NCI-H2107 (cell line): ENCODE measurements around the gene PLA2G3.
"Not testable (repeated sequence)": the region's sequence is repeated elsewhere in the genome, so short reads cannot be mapped to it uniquely, and the experiment has no call there.

Experiments used
- DNase-seq: peaks from one replicate; lab custom pipeline; 2025; lab: John Stamatoyannopoulos, UW

Gene PLA2G3

DNA sequence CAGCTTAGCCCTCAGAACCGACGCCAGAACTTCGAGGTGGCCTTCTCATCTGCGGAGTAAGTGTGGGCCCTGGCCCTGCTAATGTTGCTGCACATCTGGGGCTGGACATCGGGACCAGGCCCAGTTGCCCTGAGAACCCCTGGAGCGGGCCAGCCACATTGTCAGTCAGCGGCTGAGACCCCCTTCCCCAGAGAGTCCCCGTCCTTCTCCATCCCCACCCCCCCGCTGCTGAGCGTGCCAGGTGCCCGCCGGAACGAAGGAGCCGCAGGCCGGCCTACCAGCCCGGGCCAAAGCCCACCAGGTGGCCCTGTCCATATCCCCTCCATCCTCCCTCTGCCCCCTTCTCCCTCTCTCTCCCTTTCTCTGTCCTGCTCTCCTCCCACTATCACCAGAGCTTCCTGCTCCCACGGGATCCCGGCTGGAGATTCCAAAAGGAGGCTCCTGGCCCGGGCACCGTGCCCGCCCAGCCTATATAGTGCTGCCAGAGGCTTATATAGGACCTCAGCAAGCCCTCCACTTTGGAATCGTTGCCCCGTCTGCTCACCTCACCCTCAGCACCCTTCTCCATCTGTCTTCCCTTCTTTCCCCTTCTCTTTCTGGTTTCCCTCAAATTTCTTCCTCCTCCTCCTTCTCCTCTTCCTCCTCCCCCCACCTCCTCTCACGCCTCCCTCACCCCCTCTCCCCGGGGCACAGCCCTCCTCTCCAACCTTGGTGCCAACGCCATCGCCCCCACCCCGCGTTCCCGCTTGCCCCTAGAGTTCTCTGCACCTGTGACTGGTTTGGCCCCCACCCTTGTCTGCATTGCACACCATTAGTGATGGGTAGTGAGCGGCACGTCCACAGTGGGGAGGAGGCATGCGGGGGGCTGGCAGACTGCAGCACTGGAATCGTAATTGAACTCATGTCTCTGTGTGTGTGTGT is 40.2 kb downstream of the PLA2G3 start:
- DNase-seq = no peak

DNA sequence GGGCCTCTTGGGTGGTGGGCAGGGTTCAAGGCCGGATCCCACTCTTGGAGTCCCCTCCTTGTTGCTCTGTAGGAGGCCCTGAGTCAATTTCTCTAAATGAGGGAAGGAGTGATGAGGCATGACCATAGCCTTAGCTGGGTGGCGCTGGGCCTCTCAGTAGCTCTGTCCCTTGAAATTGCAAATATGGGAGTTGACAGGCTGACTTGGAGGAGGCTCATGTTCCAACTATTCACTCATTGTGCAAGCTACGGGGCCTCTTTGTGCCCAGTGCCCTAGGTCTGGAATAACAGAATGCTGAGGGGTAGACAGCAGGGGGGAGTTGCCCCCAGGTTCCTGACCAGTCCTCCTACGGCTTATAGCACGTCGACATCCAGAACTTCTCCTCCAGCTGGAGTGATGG is 40.9 kb downstream of the PLA2G3 start:
- no peak for DNase-seq

DNA sequence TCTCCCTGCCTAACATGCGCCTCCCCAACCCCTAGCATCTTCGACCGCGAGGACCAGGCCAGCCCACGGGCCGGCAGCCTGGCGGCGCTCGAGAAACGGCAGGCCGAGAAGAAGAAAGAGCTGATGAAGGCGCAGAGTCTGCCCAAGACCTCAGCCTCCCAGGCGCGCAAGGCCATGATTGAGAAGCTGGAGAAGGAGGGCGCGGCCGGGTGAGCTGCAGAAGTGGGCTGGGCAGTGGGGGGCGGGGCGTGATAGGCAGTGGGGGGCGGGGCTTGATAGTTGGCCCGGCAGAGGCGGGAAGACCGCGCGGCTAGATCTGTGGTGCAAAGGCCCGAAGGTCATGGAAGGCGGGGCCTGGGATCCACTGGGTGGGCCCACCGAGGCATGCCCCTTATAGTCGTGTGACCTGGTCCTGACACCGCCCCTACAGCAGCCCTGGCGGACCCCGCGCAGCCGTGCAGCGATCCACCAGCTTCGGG is 41.6 kb downstream of the PLA2G3 start:
- DNase-seq = no peak

DNA sequence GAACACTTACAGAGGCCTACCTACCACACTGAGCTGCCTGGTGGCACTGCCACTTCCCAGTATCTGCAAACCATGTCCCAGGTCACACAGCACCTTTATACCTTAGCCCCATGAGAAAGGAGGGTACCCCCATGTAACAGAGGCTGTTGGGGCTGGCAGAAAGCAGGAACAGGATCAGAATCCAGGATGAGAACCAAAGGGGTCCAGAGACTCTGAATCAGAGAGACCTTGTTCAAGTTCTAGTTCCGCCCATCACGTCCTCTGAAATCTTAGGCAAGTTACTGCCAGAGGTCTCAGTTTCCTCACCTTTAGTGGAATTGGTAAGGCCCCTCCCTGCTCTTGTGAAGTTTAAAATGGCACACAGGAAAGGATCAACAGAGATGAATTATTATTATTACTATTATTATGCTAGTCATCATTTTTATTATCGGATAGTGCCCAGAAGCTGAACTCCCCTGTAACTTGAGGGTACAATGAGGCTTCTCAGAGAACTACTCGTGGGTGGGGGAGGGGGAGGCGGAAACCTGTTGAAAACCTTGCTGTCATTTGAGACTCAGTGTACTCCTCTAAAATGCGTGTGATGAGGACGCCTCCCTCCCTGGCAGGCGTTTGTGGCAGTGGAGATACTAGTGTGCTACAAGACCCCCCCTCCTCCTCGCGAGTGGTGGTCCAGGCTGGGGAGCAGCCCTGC is 42.2 kb downstream of the PLA2G3 start:
- DNase-seq = no peak

DNA sequence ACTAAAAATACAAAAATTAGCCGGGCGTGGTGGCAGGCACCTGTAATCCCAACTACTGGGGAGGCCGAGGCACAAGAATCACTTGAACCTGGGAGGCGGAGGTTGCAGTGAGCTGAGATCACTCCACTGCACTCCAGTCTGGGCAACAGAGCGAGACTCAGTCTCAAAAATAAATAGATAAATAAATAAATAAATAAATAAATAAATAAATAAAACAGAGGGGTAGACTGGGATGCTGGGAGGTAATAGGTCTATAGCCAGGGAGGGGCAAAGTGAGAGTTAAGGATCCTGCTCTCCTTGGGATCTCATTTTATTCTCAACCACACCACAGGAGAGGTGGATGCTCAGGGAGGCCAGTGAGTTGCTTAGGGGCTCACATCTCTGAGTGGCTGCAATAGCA is 42.8 kb downstream of the PLA2G3 start:
- DNase-seq = not testable (repeated sequence)

DNA sequence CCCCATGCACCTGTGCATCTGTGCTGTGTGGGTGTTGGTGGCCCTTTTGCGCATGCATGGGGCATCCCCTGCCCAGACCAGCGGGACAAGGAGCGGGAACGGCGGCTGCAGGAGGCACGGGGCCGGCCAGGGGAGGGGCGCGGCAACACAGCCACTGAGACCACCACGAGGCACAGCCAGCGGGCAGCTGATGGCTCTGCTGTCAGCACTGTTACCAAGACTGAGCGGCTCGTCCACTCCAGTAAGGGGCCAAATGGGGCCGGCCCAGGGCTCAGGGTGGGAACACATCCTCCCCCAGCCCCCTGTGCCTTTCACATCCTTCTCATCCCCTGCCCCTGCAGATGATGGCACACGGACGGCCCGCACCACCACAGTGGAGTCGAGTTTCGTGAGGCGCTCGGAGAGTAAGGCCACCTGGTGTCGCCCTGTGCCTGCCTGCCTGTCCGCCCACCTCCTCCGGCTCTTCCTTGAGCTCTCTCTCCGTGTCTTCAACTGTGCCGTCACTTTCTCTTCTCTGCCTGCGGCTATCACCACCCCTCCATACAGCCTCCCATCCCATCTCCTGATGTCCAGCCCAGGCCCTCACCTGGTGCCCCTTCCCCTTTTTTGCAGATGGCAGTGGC is 43.5 kb downstream of the PLA2G3 start:
- no peak for DNase-seq

DNA sequence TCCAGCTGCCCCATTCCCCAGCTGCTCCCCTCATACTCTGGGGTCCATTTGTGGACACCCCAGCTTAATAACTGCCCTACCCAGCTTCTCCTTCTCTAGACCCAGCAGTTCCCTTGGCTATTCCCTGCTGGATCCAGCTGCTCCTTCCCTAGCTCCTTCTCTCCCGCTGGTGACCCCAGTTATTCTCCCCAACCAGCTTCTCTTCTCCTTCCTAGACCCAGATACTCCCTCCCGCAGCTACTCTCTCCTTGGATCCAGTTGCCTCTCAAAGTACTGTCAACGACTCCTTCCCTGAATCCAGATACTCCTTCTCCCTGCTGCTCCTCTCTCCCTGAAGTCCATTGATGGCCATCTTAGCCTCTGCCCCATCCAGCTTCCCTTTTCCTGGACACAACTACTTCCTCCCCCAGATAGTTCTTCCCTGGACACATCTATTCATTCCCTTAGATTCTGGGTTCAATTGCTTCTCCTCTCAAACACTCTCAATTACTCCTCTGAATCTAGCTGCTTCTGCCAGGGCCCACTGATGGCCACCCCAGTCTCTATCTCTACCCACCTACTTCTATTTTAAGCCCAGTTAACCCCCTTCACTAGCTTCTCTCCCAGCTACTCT is 44.6 kb downstream of the PLA2G3 start:
- DNase-seq = no peak

DNA sequence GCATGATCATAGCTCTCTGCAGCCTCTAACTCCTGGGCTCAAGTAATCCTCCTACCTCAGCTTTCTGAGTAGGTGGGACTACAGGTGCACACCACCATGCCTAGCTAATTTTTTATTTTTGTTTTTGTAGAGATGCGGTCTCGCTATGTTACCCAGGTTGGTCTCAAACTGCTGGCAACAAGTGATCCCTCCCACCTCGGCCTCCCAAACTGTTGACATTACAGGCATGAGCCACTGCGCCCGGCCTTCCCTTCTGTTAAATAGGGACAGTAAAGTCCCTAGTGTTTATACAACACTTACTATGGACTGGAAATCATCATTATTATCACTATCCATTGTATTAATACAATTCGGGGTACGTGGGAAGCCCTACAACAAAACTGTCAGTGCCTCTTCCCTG is 45.6 kb downstream of the PLA2G3 start:
- DNase-seq = no peak

DNA sequence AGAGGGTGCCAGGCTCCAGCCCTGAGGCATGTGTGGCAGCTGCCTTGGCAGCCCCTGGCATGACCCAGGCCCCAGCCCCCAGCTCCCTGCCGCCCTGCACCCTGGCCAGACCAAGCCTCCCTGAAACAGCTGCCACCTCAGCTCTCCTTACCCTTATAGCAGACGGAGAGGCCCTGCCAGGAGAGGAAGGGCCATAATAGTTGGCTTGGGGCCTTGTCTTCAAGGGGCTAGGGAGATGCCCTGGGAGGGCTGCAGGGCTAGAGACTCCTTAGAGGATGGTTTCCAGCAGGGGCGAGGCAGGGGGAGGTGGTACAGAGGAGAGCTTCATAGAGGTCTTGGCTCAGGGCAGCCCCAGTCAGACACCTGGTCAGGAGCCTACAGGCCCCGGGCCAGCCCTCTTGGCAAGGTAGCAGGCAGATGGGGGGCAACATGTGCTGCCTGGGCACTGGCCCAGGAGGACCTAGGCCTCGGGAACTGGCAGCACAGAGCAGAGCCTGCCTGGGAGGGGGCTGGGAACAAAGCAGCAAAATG is 46.2 kb downstream of the PLA2G3 start:
- no peak for DNase-seq

DNA sequence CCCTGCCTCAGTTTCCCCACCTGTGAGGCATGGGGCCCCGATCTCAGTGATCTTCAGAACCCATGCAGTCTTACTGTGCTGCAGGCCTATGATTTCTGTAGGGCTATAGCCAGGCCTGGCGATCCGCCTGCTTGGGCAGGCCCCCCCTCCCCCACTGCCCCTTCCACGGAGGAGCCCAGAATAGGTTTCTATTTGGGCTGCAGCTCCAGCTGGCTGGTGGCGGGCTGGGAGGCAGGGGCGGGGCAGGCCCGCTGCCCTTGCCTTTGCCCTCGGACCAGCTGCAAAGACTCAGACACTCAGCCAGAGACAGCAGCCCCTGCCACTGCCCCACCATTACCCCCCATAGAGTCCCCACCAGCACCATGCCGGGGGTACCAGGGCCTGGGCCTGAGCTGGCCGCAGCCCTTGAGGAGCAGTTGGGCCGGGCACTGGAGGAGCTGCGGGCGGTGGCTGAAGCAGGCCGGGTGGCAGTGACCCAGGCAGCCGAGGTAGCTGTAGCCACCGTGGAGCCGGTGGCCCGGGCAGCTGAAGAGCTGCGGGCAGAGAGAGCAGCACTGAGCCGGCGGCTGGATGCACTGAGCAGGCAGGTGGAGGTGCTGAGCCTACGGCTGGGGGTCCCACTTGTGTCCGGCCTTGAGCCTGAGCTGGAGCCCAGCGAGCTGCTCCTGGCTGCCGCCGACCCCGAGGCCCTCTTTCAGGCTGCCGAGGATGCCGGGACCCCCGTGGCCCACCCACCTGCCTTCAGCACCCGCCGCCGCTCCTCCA is 47.0 kb downstream of the PLA2G3 start:
- no peak for DNase-seq

DNA sequence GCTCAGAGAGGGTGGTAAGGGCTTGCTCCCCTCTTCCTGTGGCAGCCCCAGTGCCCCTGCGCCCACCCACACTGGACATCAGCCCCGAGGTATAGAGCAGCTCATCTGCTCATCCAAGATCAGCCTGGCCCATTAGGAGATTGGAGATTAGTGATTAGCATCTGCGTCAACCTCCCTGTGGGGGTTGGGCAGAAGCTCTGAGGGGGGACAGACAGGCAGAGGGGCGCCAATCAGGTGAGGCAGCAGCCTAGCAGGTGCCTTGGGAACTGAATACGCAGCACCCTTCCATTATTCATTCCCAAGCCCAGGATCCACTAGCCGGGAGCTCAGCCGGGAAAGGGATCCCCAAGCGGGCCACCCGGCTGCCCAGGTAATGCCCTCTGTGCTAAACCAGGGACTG is 48.1 kb downstream of the PLA2G3 start:
- DNase-seq = no peak

DNA sequence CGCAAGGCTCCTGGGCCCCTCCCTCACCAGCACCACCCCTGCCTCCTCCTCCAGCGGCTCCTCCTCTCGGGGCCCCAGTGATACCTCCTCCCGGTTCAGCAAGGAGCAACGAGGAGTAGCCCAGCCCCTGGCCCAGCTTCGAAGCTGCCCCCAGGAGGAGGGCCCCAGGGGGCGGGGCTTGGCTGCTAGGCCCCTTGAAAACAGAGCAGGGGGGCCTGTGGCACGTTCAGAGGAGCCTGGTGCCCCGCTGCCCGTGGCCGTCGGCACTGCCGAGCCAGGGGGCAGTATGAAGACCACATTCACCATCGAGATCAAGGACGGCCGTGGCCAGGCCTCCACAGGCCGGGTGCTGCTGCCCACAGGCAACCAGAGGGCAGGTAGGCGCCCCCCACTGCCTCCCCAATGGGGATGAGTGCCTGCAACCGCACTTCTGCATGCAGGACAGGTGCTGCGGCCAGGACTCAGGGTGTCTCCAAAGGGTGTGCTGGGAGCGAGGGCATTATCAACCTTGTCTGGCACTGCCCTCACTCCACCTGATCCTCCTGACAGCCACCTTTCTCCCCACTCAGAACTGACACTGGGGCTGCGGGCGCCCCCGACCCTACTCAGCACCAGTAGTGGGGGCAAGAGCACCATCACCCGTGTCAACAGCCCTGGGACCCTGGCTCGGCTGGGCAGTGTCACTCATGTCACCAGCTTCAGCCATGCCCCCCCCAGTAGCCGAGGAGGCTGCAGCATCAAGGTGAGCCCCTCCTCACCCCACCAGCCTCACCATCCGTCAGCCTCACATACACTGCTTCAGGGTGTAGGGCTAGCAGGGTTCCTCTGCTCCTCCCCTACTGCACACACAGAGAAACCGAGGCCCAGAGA is 49.0 kb downstream of the PLA2G3 start:
- no peak for DNase-seq

DNA sequence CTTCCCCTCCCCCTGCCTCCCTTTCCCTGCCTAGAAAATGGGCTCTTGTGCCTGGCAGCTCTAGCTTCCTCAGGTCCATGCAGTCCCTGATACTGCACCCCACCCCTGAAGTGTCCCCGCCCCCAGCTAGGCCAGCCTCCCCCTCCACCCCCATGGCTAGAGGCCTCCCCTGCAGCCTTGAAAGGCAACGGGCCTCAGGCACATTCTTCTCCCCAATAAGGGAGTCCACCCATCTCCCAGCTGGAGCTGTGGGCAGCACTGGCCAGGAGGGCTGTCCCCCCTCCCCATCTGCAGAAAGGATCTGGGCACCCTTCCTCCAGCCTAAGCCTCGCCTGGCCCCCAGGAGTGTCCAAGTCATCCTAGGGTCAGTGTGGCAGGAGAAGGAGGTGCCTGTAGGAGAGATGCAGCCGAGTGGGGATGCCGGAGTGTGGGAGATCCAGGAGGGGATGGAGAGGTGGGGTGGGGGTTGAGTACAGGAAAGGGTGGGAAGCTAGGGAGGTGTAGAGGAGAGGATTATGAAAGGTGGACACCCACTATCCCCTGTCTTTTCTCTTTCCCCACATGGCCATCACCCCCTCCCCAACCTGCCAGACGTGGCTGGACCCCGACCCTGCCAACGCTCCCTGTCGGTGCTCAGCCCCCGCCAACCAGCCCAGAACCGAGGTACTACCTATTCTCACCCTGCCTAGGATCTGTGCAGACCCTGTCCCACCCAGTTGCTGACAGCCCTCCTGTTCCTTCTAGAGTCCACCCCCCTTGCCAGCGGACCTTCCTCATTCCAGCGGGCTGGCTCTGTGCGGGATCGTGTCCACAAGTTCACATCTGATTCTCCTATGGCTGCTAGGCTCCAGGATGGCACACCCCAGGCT is 49.9 kb downstream of the PLA2G3 start:
- DNase-seq = no peak

DNA sequence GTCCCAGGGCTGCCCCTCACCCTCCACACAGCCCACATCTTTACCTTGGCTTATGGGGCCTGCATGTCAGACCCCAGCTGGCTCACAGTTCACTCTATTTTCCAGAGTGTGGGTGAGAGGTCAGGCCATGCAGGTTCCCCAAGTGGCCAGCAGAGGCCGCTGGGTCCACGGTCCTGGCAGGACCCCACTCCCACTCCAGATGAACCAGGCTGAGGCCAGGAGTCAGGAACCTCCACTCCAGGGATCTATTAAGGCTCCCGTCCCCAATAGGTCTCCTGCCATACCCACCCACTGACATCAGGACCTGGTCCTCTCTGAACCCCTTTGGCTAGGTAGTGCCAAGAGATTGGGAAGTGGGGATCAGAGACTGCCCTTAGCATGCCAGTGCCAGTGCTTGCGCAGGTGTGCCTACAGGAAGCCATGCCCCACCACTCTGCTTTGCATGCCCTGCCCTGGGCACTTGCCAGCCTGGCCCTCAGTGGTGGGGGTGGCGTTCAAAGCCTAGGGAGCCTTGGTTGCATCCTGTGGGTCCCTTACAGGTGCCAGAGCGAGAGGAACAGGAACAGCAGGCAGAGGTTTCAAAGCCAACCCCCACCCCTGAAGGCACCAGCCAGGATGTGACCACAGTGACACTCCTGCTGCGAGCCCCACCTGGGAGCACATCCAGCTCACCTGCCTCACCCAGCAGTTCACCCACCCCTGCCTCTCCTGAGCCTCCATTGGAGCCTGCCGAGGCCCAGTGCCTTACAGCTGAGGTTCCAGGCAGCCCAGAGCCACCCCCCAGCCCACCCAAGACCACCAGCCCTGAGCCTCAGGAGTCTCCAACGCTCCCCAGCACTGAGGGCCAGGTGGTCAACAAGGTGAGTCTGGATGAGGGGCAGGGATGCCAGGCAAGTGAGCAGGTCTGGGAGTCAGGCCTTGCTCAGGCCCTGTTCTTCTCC is 50.9 kb downstream of the PLA2G3 start:
- no peak for DNase-seq

DNA sequence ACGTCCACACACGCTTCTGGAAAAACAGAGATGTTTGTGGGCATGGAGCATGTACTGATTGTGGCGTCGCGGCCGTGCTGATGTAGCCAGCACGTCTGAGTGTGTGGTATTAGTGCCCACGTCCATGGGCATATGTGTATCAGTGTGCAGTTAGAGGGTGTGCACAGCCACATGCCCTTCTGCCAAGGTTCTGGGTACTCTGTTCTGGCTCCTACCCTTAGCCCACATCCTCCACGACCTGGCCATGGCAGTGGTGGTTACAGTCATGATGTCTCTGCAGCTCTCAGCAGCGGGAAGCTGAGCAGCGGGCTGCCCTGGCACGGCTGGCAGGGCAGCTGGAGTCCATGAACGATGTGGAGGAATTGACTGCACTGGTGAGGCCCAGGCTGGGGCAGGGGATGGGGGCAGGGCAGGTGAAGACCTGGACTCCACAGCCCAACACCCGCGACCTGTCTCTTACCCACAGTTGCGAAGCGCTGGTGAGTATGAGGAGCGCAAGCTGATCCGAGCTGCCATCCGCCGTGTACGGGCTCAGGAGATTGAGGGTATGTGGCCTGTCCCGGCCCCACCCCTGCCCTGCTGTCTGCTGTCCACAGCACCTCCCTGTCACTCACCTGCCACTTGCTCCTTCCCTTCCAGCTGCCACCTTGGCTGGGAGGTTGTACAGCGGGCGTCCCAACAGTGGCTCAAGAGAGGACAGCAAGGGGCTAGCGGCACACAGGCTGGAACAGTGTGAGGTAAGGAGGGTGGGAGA is 51.9 kb downstream of the PLA2G3 start:
- no peak for DNase-seq

DNA sequence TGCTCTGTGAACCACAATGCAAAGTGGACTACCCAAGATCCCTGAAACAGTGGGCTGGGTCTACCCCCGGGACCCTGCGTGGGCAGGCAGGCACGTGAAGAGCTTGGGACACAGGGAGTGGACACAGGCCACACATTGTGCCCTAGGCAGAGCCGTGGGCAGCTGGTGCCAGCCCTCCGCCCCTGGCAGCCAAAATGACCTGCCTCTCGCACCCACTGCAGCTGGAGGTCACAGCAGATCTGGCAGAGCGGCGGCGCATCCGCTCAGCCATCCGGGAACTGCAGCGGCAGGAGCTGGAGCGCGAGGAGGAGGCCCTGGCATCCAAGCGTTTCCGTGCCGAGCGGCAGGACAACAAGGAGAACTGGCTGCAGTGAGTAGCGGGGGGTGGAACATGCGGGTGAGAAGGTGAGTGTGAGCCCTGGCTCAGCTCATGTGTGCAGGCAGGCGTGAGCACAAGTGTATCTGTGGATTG is 52.5 kb downstream of the PLA2G3 start:
- no peak for DNase-seq

DNA sequence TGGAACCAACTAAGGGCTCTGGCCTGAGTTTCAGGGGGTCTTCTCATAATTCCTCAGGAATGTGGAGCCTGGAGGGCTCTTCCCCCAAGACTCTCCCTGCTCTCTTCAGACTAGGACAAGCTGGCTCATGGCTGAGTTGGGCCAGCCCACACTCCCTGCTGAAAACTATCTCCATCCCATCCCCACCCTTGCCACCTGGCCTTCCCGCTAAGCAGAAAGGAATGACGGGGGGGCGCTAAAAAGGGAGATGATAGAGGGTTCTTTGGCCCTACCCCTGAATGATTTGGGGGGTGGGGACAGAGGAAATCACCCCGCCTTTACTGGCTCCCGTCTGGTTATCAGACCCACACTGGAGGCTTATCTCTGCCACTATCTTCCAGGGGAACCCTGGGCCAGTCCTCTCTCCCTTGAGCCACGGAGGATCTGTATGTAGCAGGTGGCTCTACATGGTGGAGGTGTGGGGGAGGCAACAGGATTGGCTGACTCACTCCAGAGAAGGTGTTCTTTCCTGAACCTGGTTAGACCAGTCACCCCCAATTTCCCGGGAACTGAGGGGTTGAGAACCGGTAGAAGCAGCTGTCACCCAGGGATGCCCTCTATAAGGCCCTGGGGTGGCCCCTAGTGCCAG is 53.5 kb downstream of the PLA2G3 start:
- no peak for DNase-seq
